GM12892 (cell line): Measurements from ENCODE around the gene LPIN1.

Experiments
- DNase-seq: peaks from one replicate; pipeline ENCODE4 v3.0.0; 2011; ENCODE audit not compliant: insufficient read length
- FAIRE-seq: peaks from 2 replicates; lab custom pipeline; 2011; peaks lifted over from hg19 to GRCh38; lab: Jason Lieb, UNC
- POLR2A ChIP-seq: IDR thresholded peaks from 2 replicates; pipeline ENCODE4 v1.6.1; 2011; ENCODE audit warnings: low read depth, low read length, control low read depth
- POLR2AphosphoS5 ChIP-seq: IDR thresholded peaks from 2 replicates; pipeline ENCODE4 v1.6.1; 2011; ENCODE audit warnings: low read depth, low read length, control low read depth
- TAF1 ChIP-seq: IDR thresholded peaks from 2 replicates; pipeline ENCODE4 v1.6.1; 2011; ENCODE audit warnings: low read depth, mild to moderate bottlenecking, control low read depth, low read length, borderline replicate concordance

Gene LPIN1

DNA sequence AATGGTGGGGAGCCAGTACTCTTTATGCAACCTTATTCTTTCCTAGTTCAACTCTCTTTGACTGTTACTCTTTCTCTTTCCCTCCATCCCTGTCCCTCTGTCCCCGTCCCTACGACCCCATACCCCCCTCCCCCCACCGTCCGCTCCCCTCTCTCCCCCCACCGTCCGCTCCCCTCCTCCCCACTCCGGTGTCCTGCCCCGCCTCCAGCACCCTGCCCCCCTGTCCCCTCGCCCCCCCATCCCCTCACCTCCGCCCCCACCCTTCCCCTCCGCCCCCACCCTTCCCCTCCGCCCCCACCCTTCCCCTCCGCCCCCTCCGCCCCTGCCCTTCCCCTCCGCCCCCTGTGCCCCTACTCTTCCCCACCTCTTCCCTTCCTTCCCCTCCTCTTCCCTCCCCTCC lies 128.4 kb downstream of the LPIN1 start:
- DNase-seq = no peak
- no peak for TF ChIP-seq POLR2AphosphoS5
- TF ChIP-seq POLR2A = no peak
- TF ChIP-seq TAF1 = no peak
- FAIRE-seq = no peak

DNA sequence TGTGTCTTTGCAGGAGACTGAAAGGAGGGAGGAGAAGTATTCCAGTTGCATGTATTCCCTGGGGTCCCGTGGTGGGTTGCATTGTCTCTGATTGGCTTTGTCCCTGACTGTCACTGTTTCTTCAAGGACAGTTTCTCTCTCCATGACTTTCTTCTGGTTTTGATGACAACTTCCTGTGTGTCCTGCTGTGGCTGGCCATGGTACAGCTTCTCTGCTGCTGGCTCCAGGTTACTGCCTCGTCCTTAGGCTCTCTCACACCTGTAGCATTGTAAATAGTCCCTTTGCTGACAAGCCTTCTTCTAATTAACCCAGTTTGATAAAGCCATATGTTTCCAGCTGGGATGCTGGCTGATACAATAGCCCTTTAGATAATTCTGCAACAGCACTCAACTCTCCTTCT lies 129.0 kb downstream of the LPIN1 start:
- DNase-seq (no peak), FAIRE-seq (no peak)
- no peak for TF ChIP-seq TAF1
- TF ChIP-seq POLR2AphosphoS5 = no peak
- TF ChIP-seq POLR2A = no peak

DNA sequence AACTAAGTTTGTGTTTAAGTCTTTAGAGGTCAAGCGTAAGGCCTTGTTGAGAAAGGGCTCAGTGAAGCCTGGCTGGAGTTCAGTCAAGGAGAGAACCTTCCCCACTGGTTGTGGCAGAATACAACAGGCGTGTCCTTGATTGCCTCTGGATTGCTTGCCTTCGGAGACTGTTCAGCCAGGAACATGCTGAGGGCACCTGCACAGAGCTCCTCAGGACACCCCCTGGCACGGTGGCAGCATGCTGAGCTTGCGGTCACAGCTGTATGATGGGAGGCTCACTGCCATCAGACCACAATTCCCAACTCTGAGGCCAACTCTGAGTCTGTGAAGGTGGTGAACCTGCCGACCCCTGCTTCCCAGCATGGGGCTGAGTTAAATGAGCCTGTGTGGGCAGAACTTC lies 130.0 kb downstream of the LPIN1 start:
- FAIRE-seq = no peak
- no peak for TF ChIP-seq POLR2A
- TF ChIP-seq POLR2AphosphoS5 = no peak
- no peak for TF ChIP-seq TAF1
- no peak for DNase-seq

DNA sequence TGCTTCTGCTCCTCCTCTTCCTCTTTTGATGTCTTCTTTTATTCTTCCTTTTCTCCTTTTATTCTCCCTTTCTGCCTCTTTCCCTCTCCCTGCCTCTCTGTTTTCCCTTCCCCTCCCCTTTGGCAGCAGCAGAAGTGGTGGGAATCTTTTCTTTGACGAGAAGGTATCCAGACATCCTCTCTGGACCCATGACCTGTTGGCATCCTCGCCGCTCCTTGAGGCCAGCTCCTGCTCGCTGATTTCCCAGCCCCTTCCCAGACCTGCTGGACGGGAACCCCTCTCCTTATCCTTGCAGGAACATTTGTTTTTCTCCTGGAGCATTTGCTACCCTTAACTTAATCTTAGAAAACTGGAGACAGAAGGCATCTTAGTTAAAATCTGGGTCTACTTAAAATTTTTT lies 130.5 kb downstream of the LPIN1 start:
- TF ChIP-seq POLR2A = no peak
- TF ChIP-seq TAF1 = no peak
- no peak for TF ChIP-seq POLR2AphosphoS5
- no peak for FAIRE-seq
- DNase-seq = no peak
